HG03135 (cell line): ENCODE data around the gene CDKL4.
"Not testable (repeated sequence)": the region's sequence is repeated elsewhere in the genome, so short reads cannot be mapped to it uniquely, and the experiment has no call there.

ENCODE experiments used
- ATAC-seq: cut with Tn5 transposase; IDR thresholded peaks from one replicate; pipeline ENCODE4 v1.9.1; 2021; ENCODE audit warnings: mild to moderate bottlenecking, moderate library complexity; ENCODE audit not compliant: unreplicated experiment

CDKL4 gene

DNA sequence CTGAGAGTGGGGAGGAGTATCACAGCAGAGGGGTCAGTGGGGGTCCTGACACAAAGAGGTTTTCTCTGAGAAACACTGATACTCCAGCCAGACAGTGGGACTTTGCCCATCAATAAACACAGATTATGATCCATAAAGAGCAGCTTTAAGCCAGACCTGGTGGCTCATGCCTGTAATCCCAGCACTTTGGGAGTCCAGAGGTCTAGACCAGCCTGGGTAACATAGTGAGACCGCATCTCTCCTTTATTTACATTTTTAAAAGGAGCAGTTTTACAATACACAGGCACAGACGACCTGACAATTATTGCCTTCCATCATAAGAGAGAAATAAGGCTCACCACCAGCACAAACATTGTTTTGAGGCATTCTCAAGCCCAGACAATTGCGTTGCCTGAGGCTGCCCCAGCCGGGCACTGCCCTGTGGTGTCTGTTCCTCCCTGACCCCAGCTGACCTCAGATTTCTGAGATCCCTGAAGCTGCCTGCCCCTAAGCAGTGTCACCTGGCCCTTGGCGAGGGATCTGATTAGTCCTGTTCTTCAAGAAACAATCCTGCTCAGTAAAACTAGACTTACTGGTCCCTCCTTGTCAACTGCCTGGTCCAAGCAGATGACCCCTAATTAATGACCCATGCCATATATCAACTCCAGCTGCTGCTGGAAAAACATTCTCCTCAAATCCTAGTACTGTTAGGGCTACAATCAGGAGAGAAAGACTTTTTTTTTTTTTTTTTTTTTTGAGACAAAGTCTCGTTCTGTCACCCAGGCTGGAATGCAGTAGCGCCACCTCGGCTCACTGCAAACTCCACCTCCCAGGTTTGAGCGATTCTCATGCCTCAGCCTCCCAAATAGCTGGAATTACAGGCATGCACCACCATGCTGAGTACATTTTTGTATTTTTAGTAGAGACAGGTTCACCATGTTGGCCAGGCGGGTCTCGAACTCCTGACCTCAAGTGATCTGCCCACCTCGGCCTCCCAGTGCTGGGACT lies 63.5 kb downstream of the CDKL4 start:
- ATAC-seq = no peak

- ATAC-seq = no peak
Observed at GRCh38 chr2:39178756-39179155, 65.0 kb downstream of the CDKL4 start.

DNA sequence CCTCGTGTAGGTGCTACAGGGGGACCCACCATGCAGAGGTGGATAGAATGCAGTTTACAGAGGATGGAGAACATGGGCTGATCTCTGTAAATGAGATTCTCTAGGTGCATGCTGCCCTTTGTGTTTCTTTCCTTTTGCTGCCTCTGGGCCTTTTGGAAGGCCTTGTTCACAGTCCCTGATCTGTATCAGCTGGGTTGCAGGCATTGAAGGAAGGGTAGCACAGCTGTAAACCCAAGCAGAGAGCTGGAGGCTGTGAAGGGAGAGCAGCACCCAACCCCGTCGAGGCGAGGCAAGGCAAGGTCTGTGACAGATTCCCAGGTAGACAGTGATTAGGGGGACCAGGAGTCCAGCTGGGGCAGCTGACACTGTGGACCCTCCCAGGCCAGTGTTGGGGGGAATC lies 66.8 kb downstream of the CDKL4 start:
- ATAC-seq = no peak

- ATAC-seq = no peak
Observed at GRCh38 chr2:39175026-39175812, 68.6 kb downstream of the CDKL4 start.

GRCh38 chr2:39174022-39174421 lies 69.7 kb downstream of the CDKL4 start:
- ATAC-seq = no peak

DNA sequence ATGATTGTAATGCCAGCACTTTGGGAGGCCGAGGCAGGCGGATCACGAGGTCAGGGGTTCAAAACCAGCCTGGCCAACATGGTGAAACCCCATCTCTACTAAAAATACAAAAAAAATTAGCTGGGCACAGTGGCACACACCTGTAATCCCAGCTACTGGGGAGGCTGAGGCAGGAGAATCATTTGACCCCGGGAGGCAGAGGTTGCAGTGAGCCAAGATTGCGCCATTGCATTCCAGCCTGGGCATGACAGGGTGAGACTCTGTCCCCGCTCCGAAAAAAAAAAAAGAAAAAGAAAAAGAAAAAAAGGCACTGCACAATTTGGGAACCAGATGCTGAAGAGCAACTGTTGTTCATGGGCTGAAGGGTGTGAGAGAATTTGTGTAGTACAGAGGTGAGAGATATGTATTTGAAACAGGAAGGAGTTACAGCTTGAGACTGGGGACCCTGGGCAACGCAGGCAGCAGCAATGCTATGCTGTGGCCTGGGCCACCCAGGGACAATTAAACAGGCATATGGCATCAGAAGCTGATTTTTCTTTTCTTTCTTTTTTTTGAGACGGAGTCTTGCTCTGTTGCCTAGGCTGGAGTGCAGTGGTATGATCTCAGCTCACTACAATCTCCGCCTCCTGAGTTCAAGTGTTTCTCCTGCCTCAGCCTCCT lies 71.6 kb downstream of the CDKL4 start:
- not testable (repeated sequence) for ATAC-seq

DNA sequence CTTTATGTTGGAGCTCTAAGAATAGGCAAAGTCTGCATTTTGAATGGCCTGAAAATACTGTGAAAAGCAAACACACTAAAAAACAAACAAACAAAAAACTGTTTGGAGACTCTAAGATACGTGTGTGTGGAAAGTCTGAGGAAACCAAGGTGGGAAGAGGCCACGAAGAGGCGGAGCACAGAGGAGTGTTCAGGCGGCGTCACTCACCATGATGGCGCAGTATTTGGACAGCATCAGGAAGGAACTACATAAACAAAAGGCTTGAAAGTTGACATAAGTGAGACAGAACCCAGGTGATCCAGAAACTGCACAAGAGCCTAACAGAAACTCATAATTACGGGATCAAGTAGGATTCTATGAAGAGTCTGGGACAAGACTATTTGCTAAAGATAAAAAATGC lies 72.1 kb downstream of the CDKL4 start:
- no peak for ATAC-seq

DNA sequence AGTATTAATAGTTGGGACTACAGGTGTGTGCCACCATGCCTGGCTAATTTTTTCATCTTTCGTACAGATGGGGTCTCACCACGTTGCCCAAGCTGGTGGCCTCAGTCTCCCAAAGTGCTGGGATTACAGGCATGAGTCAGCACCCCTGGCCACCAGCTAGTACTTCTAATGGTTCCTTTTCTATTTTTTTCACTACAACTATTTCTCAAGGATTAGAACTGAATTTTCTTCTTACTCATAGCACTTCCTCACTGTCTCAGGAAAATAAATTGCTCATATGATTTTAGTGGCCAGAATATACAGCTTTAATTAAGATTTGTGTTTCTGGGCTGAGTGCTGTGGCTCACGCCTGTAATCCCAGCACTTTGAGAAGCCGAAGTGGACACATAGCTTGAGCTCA lies 79.7 kb downstream of the CDKL4 start:
- no peak for ATAC-seq

GRCh38 chr2:39160982-39161381 lies 82.8 kb downstream of the CDKL4 start:
- ATAC-seq = no peak

DNA sequence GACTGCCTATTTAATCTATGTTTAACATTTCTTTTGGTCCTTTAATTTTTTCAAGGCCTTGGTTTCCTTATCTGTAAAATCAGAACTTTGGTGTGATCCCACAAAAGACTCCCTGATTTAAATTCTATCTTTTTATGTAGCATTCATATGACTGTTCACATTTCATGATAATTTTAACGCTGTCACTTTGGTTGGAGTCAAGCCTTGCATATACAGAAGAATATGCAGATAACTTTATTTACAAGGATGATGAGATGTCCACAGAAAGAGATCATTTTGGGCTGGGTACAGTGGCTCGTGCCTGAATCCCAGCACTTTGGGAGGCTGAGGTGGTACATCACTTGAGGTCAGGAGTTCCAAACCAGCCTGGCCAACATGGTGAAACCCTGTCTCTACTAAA lies 84.5 kb downstream of the CDKL4 start:
- ATAC-seq = no peak

DNA sequence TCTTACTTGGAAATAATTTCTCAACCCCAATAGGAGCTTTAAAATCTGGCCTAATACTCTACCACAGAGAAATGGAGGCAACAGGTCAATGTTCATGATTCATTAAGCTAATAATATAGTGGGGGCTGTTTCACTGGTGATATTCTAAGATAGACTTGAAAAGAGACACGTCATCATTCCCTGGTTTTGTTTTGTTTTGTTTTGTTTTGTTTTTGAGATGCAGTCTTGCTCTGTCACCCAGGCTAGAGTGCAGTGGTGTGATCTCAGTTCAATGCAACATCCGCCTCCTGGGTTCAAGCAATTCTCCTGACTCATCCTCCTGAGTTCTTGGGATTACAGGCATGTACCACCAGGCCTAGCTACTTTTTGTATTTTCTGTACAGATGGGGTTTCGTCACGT lies 85.4 kb downstream of the CDKL4 start:
- ATAC-seq = no peak

DNA sequence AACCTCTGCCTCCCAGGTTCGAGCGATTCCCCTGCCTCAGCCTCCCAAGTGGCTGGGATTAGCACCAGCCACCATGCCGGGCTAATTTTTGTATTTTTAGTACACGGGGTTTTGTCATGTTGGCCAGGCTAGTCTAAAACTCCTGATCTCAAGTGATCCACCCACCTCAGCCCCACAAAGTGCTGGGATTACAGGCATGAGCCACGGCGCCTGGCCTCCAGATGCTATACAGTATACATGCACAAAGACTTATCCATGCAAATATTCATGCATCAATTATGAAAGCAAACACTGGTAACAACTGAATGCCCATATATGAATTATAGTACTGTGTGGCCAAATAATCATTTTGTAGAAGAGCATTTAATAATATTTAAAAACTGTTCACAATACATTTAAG lies 86.9 kb downstream of the CDKL4 start:
- ATAC-seq = no peak

GRCh38 chr2:39156107-39156506 lies 87.7 kb downstream of the CDKL4 start:
- no peak for ATAC-seq

DNA sequence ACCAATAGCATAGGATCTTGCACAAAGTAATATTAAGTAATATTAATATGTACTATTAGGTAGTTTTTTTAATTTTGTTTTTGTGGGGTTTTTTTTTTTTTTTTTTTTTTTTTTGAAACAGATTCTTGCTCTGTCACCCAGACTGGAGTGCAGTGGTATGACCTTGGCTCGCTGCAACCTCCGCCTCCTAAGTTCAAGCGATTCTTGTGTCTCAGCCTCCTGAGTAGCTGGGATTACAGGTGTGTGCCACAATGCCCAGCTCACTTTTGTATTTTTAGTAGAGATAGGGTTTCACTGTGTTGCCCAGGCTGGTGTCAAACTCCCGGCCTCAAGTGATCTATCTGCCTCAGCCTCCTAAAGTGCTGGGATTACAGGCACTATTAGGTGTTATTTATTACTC lies 88.2 kb downstream of the CDKL4 start:
- not testable (repeated sequence) for ATAC-seq

- no peak for ATAC-seq
Observed at GRCh38 chr2:39154944-39155343, 88.8 kb downstream of the CDKL4 start.

DNA sequence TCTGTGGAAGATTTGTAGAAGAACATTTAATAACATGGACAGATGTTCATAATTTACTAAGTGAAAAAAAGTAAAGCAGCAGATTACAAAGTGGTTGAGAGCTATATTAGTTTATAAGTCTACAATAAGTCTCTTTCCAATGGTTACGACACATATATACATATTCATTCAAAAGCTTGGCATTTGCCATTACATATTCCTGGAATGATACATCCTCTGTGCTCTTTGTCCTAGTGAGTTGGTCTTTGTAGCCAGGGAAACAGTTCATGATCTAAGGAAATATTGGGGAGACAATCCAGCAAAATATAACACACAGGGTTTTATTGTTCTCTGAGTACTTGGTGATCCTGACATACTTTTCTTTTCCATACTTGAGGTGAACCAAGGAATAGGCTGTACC lies 90.5 kb downstream of the CDKL4 start:
- no peak for ATAC-seq

- ATAC-seq = no peak
Observed at GRCh38 chr2:39152504-39152903, 91.3 kb downstream of the CDKL4 start.

GRCh38 chr2:39150890-39151497 lies 92.8 kb downstream of the CDKL4 start:
- no peak for ATAC-seq

DNA sequence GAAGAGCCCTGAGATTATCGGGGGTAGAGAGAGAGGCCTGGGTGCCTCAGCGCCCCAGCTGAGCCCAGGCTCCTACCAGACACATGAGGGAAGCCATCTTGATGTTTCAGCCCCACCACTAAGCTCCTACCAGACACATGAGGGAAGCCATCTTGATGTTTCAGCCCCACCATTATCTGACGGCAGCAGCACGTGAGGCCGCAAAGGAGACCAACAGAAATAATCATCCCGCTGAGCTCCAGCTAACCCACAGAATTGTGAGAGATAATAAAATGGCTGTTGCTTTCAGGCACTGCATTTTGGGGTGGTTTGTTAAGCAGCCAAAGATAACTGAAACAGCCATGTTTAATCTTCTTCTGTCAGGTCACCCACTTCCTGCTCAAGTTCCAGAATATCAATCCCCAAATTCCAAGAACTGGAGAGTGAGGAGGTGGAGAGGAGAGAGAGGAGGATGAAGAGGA lies 93.6 kb downstream of the CDKL4 start:
- no peak for ATAC-seq

DNA sequence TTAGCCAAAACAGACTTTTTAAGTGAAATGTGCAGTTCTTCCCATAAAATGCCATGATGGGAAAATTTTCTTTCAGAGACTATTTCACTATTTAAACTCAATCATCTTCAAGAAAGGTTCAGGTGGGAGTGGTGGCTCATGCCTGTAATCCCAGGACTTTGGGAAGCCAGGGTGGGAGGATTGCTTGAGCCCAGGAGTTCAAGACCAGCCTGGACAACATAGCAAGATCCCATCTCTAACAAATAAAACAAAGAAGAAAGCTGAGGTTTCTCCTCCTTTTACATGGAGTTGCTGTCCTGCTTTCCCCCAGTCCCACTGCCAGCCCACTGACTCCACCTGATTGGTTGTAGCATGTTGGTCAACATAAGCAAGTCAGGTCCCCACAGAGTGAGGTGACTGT lies 97.1 kb downstream of the CDKL4 start:
- ATAC-seq = no peak

DNA sequence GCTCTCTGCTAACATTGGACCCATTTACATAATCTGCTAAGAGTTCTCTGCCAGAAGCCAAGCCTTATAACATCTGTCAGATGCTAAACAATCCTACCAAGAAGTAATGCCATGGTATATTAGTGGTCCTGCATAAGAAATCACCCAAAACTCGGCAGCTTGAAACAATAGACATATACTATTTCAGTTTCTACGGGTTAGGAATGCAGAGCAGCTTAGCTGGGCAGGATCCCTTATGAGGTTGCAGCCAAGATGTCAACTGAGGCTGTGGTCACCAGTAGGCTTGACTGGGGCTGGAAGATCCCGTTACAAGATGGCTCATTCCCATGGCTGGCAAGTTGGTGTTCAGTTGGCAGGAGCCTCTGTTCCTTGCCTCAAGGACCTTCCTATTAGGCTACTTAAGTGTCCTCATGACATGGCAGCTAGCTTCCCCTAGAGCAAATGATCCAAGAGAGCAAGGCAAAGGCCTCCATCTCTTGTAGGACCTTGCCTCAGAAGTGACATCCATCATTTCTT lies 97.8 kb downstream of the CDKL4 start:
- no peak for ATAC-seq
